ENCODE results near the gene SPANXN5.
"Not testable (repeated sequence)": the region's sequence is repeated elsewhere in the genome, so short reads cannot be mapped to it uniquely, and the experiment has no call there.

Gene SPANXN5

GRCh38 chrX:52797327-52797726 is at the start of gene SPANXN5:
Gene SPANXN5 (minus strand): TSS chrX:52797427. CDS start chrX:52797348, 79 bp downstream.
- not testable (repeated sequence) for DNase-seq (ENCODE audit: low read depth in 3 of 3)

DNA sequence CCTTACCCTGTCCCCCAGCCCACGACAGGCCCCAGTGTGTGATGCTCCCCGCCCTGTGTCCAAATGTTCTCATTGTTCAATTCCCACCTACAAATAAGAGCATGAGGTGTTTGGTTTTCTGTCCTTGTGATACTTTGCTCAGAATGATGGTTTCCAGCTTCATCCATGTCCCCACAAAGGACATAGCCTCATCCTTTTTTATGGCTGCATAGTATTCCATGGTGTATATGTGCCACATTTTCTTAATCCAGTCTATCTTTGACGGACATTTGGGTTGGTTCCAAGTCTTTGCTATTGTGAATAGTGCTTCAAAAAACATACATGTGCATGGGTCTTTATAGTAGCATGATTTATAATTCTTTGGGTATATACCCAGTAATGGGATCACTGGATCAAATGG is 46.4 kb upstream of the SPANXN5 start:
- DNase-seq (ENCODE audit: low read depth in 3 of 3), result not testable (repeated sequence)

GRCh38 chrX:52839137-52839536 is 41.9 kb upstream of the SPANXN5 start:
- no peak for DNase-seq (ENCODE audit: low read depth in 3 of 3)

- DNase-seq (ENCODE audit: low read depth in 3 of 3), result no peak
Observed at GRCh38 chrX:52830551-52830950, 33.3 kb upstream of the SPANXN5 start.

- no peak for DNase-seq (ENCODE audit: low read depth in 3 of 3)
Observed at GRCh38 chrX:52824608-52825007, 27.4 kb upstream of the SPANXN5 start.

GRCh38 chrX:52821079-52821760 is 24.0 kb upstream of the SPANXN5 start:
- no peak for DNase-seq (ENCODE audit: low read depth in 3 of 3)

GRCh38 chrX:52819788-52820187 is 22.6 kb upstream of the SPANXN5 start:
- no peak for DNase-seq (ENCODE audit: low read depth in 3 of 3)

GRCh38 chrX:52811065-52811625 is 13.9 kb upstream of the SPANXN5 start, which contains the start of gene XAGE5:
Gene XAGE5 (plus strand): TSS chrX:52811287. CDS start chrX:52812567, 1,280 bp downstream.
- DNase-seq (ENCODE audit: low read depth in 3 of 3), result no peak

DNA sequence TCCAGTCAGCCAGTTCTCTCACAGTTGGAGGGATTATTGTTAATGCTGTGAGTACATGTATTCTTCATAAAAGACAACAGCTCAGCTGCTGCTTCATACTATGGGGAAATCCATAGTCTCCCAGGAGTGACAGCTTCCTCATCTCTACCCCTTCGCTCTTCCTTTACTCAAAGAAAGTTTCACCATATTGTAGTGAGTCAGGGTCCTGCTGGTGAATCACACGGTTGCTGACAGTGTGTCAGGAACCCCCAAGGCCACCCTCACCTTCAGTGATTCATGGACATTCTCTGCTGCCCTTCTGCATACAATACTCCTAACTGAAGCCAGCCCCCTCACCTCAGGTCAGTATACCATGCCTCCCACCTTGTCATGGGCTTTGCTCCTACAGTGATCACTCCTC is 7.6 kb upstream of the SPANXN5 start:
- not testable (repeated sequence) for DNase-seq (ENCODE audit: low read depth in 3 of 3)

- DNase-seq (ENCODE audit: low read depth in 3 of 3), result not testable (repeated sequence)
Observed at GRCh38 chrX:52773504-52773903, 23.7 kb downstream of the SPANXN5 start.

GRCh38 chrX:52765983-52766382 is 31.2 kb downstream of the SPANXN5 start:
- DNase-seq (ENCODE audit: low read depth in 3 of 3), result not testable (repeated sequence)

DNA sequence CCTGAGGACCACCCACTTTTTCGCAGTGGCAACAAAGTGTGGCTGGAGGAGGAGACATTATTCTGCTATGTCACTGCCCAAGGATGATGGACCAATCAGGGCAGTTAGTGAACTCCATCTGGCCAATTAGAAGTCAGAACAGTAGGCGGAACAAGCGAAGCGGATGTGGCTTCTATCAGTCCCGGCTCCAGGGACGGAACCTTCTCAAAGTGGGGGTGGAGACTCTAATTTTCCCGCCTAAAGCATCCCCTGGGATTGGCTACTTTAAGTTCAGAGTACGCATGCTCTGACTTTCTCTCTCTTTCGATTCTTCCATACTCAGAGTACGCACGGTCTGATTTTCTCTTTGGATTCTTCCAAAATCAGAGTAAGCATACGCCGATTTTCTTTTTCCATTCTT is 46.3 kb downstream of the SPANXN5 start, which contains the start of gene SSX2B:
Gene SSX2B, plus strand, starts transcription at position 301 of the 400 bp plus-strand sequence. CDS start 1,429 bp downstream, outside the sequence.
- DNase-seq (ENCODE audit: low read depth in 3 of 3), result not testable (repeated sequence)
